K562 (cell line): ENCODE measurements around the gene LNX2. TPM values are rescaled to one million over a fixed set of nuclear protein-coding genes. Genes with fewer than 3 reads are reported as not detected.

Source experiments
- AFF4 ChIP-seq: sonication (generic); formaldehyde crosslinking; IDR thresholded peaks from 2 replicates; pipeline ENCODE4 v1.8.0; 2023; ENCODE audit warnings: mild to moderate bottlenecking, missing genetic modification reagents
- ARID3B ChIP-seq: fragments of 250-450 bp; sonication (Bioruptor Pico); IDR thresholded peaks from 2 replicates; pipeline ENCODE4 v1.4.0; 2020; ENCODE audit warnings: borderline replicate concordance
- ARID4B ChIP-seq: sonication (generic); formaldehyde crosslinking; IDR thresholded peaks from 2 replicates; pipeline ENCODE4 v1.8.0; 2022; ENCODE audit warnings: mild to moderate bottlenecking, missing genetic modification reagents
- CTBP1 ChIP-seq: fragments of 450-650 bp; IDR thresholded peaks from 2 replicates; pipeline ENCODE4 v1.6.1; 2016; ENCODE audit warnings: borderline replicate concordance
- ESRRB ChIP-seq: fragments of 250-450 bp; sonication (Bioruptor Pico); IDR thresholded peaks from 2 replicates; pipeline ENCODE4 v1.5.0; 2020; ENCODE audit warnings: mild to moderate bottlenecking, moderate library complexity, borderline replicate concordance
- FIP1L1 ChIP-seq: fragments of 200-400 bp; formaldehyde crosslinking; IDR thresholded peaks from 2 replicates; pipeline ENCODE4 v1.6.1; 2018; ENCODE audit warnings: mild to moderate bottlenecking, low read depth, low read length; ENCODE audit not compliant: poor library complexity, severe bottlenecking
- GMEB1 ChIP-seq: fragments of 250-450 bp; sonication (Bioruptor Pico); IDR thresholded peaks from 2 replicates; pipeline ENCODE4 v1.4.0; 2020; ENCODE audit warnings: mild to moderate bottlenecking
- HIVEP1 ChIP-seq: fragments of 250-450 bp; sonication (Bioruptor Pico); IDR thresholded peaks from 2 replicates; pipeline ENCODE4 v1.4.0; 2020; ENCODE audit warnings: mild to moderate bottlenecking
- SMARCE1 ChIP-seq: fragments of 450-650 bp; IDR thresholded peaks from 2 replicates; pipeline ENCODE4 v1.7.1; 2016; ENCODE audit warnings: mild to moderate bottlenecking
- TAF1 ChIP-seq: IDR thresholded peaks from 2 replicates; pipeline ENCODE4 v1.6.1; 2011; ENCODE audit warnings: mild to moderate bottlenecking, low read length, moderate library complexity; ENCODE audit not compliant: insufficient read depth, control insufficient read depth, severe bottlenecking; ENCODE audit errors: extremely low read depth
- TGIF2 ChIP-seq: sonication (generic); formaldehyde crosslinking; IDR thresholded peaks from 2 replicates; pipeline ENCODE4 v1.8.1; 2022; ENCODE audit warnings: mild to moderate bottlenecking, missing genetic modification reagents, moderate library complexity
- TSC22D4 ChIP-seq: fragments of 450-650 bp; IDR thresholded peaks from 2 replicates; pipeline ENCODE4 v1.6.1; 2016; ENCODE audit warnings: missing genetic modification characterization, missing biosample characterization, control low read depth
- ZFPM2 ChIP-seq: fragments of 250-450 bp; sonication (Bioruptor Pico); IDR thresholded peaks from 2 replicates; pipeline ENCODE4 v1.5.1; 2022; ENCODE audit warnings: mild to moderate bottlenecking
- ZKSCAN1 ChIP-seq: fragments of 150-350 bp; IDR thresholded peaks from 2 replicates; pipeline ENCODE4 v1.6.1; 2016; ENCODE audit warnings: low read depth, low read length
- ZNF133 ChIP-seq: fragments of 250-450 bp; sonication (Bioruptor Pico); IDR thresholded peaks from 2 replicates; pipeline ENCODE4 v1.4.0; 2020; ENCODE audit warnings: mild to moderate bottlenecking
- ZNF79 ChIP-seq: fragments of 250-450 bp; sonication (Bioruptor Pico); IDR thresholded peaks from 2 replicates; pipeline ENCODE4 v1.4.0; 2020; ENCODE audit warnings: low read depth, mild to moderate bottlenecking, moderate library complexity
- polyA plus RNA-seq, 8 experiments: library from polyadenylated mRNA; depleted of rRNA in 4 of 8; stranded (reverse) in 5 of 8; unstranded in 3 of 8; fragments of >200 nt; fragmentation: Nextera tagmentation in 2 of 8; fragmentation: Illumina TruSeq in 1 of 8; extraction: Ambion mirVana in 2 of 8; extraction: Trizol in 1 of 8; gene quantifications; 2 replicates each; pipeline versions ENCODE4 v1.2.1 to v1.2.3, GENCODE V29; 2011 to 2014; ENCODE audit warnings: inconsistent platforms in 1 of 8, missing spikeins in 1 of 8
- total RNA-seq, 7 experiments: library from RNA; depleted of rRNA in 6 of 7; stranded (reverse); fragments of >200 nt in 6 of 7; fragmentation: Illumina TruSeq in 2 of 7; extraction: Trizol in 2 of 7; gene quantifications; 2 replicates each; pipeline versions ENCODE4 v1.2.1 to v1.2.3, GENCODE V29; 2011 to 2021; ENCODE audit warnings: low replicate concordance in 1 of 7

Gene LNX2
- total and polyA plus RNA-seq, 9 of the 15 experiments (the other 6 are each of a cell fraction or from before 2014, with no cell fraction given), result 1.5 to 5.5 (median 4.0) TPM

- TF ChIP-seq AFF4 (CRISPR knock-in tag) (no peak), SMARCE1 (no peak), ARID3B (CRISPR knock-in tag) (no peak), ZFPM2 (CRISPR knock-in tag) (no peak), ESRRB (no peak), TAF1 (peak; percentile 42), ZNF133 (no peak), ZNF79 (CRISPR knock-in tag) (no peak), TSC22D4 (tag) (no peak), TGIF2 (CRISPR knock-in tag) (no peak), GMEB1 (CRISPR knock-in tag) (no peak), FIP1L1 (no peak), HIVEP1 (CRISPR knock-in tag) (no peak), ARID4B (CRISPR knock-in tag) (peak; percentile 75; the same call in 1 of the 2 replicates), ZKSCAN1 (no peak), CTBP1 (peak; percentile 67; the same call in 1 of the 2 replicates)
Measured at GRCh38 chr13:27621366-27622101, 1.2 kb upstream of the LNX2 start, which contains the start of gene POLR1D (continued).
